HG03442 (cell line): ENCODE measurements around the gene OBP2A.

Experiments used
- ATAC-seq: cut with Tn5 transposase; IDR thresholded peaks from one replicate; pipeline ENCODE4 v1.9.1; 2021; ENCODE audit warnings: mild to moderate bottlenecking, moderate library complexity; ENCODE audit not compliant: unreplicated experiment

OBP2A gene

DNA sequence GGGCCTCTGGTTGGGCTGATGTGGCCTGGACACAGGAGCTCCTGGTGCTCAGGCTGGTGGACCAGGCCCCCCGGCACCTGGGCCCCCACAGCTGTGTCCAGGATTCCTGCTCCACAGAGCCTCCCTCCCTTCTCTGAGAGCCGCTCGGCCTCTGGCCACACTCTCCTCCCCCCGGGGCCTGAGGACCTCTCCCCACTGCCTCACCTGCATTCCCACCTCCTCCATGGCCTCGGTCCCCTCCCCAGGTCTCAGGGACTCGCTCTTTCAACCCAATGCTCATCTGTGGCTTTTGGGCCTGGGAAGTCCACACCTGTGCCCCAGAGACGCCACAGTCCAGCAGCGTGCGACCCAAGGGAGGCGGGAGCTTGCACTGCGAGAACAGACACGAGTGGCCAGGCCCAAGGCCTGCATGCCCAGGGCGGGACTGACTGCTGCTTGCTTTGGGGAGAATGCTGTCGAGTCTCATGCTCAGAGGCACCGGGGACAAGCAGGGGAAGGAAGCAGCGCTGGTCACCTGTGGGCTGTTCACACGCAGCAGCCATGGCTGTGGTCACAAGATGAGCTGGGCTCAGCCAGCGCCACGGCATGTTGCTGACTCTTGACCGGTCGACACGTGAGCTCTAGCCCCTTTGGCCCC lies 30.2 kb downstream of the OBP2A start:
- ATAC-seq = no peak

DNA sequence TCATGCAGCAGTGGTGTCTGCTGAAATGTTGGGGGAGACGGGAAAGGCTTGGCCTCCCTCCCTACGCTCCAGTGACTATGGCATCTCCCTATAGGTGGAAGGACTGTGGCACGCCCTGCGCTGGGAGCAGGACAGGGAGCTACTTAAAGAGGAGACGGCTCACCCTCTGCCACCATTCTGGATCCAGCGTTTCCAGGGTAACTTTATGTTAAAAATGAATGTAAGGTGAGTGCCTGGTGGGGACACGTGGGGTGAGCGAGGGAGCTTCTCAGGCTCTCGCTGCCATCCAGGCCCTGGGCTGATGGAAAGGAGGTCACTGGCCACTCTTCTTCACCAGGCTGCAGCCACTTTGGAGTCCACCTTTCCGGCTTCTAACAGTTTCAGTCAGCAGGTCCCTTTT lies 31.3 kb downstream of the OBP2A start:
- ATAC-seq = no peak

DNA sequence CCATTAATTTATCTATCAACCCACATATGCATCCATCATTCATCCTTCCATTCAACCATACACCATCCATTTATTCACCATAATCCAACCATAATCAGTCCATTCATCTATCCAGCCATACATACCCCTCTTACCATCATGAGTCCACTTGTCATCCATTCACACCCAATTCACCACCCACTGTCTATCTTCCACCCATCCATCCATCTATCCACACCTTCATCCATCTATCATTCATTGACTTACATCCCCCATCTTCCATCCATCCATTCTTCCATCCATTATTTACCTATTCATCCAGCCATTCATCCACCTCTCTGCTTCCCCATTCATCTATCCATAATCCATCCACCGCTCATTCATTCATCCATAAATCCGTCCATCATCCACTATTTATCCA lies 33.4 kb downstream of the OBP2A start:
- ATAC-seq = no peak

DNA sequence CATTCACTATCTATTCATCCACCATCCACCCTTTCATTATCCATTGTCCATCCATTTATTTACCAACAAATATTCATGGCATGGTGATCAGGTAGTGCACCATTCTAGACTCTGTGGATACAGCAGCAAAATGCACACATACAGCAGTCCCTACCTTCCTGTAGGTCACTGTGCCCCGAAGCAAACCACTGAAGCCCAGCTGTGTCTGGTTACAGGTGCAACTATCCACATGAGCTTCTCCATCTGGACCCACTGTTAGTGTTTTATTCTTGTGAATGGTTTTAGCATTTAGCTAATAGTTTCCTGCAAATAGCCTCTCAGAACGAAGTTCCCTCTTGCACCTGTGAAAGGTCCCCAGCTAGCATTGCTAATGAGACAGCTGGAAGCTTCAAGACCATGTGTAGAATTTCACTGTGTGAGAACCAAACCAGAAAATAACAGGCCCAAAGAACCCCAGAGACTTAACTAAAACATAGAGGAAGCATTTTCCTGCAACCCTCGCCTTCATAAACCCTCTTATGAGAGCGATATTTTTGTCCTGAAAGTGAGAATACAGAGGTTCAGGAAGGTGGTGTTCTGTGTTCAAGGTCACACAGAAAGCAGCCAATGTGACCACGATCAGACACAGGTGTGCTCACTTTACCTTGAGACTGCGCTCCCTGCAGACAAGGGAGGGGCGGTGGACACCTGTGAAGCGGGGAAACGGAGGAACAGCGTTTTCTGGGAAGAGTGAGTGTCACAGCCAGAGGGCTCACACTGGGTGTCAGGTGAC lies 34.1 kb downstream of the OBP2A start:
- no peak for ATAC-seq

DNA sequence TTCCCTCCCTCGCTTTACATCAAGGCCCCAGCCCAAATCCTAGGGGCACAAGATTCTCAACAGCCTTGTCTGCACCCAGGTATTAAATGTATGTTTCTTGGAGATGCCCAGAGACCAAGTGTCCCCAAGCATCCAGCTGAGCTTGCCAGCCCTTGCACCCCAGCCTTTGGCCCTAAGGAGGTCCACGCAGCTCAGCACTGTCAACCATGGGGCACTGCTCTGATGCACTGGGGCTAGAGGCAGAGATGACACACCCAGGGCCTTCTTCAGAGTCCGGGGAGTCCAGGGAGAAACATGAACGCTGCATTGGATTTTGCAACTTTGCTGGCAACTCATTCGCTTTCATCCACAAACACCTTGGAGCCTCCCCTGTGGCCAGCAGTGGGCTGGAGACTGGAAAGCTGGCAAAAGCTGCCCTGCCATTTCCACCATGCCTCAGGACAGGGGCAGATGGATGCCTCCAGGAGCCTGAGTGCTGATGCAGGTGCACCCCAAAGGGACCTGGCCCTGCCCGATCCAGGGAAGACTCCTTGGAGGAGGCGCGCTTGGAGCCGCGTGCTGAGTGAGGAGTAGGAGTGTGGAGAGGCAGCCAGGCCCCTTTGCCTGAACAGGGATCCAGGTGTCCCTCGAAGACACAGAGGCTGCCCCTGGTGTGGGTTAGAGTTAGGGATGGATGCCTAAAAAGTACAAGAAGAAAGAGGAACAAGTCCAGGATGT lies 34.9 kb downstream of the OBP2A start:
- ATAC-seq = no peak

DNA sequence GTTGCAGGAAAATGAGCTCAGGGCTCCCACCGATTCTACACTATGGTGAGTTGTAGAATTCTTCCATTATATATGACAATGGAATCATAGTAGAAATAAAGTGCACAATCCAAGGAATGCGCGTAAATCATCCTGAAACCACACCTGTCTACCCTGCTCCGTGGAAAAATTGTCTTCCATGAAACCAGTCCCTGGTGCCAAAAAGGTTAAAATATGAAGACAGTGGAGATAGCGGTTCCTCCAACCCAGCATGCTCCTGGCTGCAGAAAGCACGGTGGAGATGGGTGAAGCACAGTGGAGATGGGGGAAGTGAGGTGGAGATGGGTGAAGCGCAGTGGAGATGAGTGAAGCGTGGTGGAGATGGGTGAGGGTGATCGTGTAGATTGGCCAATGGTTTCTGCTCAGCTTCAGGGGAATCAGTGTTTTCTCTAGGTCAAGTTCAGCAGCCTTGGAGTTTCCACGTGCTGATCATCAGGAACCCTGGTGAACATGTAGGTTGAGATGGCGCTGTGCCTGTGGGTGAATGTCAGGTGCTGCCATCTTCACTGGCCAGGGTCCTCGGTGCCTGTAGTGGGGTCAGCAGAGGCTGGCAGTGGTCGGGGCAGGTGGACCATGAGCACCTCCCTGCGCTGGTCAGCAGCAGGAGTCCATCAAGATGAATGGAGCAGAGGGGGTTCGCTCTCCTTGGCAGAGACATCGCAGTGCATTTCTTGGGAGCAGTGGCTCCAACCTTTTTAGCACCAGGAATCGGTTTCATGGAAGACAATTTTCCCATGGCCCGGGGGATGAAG lies 35.9 kb downstream of the OBP2A start:
- ATAC-seq = no peak

DNA sequence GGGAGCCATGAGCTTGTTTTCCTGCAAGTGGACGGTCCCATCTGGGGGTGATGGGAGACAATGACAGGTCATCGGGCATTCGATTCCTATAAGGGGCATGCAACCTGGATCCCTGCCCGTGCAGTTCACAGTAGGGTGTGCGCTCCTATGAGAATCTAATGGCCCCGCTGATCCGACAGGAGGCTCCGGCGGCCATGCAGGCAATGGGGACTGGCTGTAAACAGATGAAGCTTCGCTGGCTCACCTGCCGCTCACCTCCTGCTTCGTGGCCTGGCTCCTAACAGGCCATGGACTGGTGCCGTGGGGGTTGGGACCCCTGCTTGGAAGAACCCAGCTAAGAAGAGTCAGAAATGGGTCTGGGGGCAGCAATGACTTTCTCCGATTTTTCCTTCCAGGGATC lies 36.6 kb downstream of the OBP2A start:
- no peak for ATAC-seq

DNA sequence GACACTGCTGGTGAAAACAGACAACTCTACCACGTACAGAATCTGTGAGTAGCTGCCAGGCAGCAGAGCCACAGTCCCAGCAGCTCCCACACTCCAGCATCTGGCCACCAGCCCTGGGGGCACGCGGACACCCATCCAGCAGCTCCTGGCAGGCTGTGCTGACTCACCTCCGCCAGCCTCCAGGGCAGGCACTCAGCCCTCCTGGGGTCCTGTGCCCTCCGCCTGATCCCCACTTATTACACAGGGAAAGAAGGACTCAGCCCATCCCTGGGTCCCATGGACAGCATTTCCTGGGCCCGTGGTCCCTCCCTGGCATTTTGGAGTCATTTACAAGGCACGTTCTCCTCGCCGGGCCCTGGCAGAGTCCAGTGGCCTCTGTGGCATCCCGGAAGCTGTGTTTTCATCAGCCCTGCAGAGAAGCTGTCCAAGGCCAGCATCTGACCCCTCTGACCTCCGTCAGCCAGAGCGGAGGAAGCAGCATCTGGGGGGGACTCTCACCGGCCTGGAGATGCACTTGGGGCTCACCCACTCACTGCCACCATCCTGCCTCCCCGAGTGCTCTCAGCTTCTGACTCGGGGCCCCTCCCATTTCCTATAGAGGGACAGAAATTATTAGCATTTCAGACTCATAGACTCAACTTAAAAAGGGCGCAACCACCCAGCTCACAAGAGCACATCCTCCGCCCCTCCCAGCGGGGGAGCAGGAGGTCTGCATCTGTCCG lies 37.2 kb downstream of the OBP2A start:
- no peak for ATAC-seq

DNA sequence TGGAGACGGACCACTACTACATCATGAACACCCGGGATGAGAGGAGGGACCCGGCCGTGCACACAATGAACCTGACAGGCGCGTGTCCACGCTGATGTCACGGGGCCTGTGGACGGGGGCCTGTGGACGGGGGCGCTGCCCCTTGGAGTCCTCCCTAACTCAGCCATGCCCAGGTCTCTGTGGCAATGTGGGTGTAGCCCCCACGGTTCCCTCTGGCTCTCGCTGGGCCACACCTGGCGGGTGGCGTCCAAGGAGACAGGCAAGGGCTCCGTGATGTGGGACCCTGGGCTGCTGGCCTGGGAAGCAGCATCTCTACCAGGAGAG lies 37.7 kb downstream of the OBP2A start:
- no peak for ATAC-seq

DNA sequence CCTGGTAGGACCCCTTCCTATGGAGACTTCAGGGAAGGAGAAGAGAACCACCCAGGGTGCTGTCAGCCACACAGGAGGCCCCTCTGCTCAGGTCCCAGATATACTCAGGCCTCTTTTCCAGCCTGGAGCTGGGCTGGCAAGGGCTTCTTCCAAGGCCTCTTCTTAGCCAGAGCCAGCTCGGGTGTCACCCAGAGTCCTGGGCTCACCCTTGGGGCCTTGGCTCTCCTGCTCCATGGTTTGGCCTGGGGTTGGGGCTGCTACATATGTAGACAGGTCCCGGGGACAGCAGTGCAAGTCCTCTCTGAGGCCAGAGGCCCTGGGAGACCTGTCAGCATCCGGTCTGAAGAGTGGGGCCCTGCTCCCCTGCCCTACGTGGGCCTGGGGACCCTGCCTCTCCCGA lies 38.4 kb downstream of the OBP2A start:
- ATAC-seq = no peak

DNA sequence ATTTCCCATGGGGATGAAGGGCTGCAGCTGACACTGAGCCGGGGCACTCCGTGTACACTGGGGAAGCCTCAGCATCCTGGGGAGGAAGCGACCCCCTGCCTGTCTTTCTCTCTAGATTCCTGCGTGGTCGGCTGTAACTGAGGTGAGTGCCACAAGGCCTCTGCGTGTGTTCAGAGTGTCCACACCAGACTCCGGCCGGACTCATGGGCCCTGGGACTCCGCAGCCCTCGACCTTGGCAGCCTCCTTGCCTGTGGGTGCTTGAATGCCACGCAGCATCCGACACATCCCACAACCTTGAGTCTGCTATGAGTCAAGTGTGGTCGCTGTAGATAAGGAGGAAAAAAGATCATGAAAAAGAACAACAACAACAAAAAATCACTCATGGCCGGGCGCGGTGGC lies 39.0 kb downstream of the OBP2A start:
- no peak for ATAC-seq

DNA sequence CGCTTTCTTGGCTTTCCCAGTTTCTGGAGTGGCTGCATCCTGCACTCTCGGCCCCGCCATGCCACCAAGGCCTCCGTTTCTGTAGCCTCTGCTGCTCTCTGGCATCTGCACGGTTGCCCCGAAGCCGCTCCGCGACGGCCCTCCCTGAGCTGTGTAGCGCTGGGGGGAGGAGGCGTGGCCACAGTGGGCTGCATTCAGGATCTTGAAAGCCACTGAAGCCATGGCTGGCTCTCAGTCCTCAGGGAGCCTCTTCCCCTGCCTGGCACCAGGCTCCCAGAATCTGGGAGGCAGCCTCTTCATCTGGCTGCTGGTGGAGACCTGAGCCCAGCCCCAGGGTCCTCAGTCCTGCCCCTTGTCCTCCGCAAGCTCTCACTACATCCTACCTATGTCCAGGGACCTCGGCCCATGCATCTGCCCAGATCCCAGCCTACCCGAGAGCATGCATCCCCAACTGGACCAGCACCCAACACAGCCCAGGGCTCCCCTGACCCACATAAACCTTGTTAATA lies 40.7 kb downstream of the OBP2A start:
- ATAC-seq = no peak

DNA sequence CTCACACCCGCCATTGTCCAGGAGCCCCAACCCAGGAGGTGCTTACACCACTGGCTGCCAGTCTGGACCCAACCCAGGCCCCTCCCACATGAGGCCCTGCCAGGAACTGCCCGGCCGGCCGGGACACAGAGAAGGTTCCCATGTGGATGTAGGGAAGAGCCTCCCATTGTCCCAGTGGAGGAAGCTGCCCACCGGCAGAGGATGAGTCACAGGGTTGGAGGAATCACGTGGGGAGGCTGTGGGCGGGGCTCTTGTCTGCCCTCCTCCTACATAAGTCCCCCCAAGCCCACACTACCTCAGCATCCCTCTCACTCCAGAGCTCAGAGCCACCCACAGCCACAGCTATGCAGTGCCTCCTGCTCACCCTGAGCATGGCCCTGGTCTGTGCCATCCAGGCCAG lies 41.7 kb downstream of the OBP2A start:
- ATAC-seq = no peak

DNA sequence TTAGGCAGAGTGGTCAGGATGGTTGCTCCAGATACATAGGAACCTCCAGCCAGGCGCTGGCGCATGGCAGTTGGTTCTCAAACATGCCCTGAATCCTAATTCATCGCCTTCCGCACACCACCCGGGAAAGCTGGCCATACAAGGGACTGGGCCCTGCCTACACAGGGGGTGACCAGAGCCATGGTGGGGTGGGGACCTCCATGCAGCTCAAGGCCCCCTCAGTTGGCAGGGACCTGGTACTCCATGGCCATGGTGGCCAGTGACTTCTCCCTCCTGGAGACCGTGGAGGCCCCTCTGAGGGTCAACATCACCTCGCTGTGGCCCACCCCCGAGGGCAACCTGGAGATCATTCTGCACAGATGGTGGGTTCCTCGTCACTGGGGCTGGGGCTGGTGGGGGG lies 42.4 kb downstream of the OBP2A start:
- ATAC-seq = no peak

DNA sequence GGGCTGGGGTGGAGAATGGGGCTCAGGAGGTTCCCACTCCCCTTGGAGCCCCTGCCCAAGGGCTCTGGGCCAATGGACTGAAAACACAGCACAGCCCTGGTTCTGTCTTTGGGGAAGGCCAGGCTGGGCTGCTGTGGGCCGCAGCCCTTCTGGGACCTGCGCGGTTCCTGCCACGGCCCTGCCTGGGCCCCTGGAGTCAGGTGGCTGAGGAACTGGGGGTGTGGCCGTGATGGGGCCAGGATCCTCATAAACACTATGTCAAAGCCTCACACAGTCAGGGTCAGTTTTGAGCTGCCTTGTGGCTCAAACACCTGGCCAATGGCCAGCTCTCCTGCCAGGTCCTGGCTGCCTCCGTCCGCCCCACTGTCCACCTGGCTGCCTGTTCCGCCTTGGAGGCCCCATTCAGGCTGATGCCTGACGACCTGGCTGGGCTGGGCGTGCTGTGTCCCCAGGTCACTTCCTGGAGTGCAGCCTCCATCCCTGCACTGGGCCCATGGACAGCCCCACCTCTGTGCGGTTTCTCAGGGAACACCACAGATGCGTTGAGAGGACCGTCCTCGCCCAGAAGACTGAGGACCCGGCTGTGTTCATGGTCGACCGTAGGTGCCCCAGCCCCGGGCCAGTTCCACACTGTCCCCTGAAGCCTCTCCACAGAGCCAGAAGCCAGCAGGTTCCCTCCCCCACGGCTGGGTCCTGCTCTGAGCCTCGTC lies 43.1 kb downstream of the OBP2A start:
- ATAC-seq = no peak

DNA sequence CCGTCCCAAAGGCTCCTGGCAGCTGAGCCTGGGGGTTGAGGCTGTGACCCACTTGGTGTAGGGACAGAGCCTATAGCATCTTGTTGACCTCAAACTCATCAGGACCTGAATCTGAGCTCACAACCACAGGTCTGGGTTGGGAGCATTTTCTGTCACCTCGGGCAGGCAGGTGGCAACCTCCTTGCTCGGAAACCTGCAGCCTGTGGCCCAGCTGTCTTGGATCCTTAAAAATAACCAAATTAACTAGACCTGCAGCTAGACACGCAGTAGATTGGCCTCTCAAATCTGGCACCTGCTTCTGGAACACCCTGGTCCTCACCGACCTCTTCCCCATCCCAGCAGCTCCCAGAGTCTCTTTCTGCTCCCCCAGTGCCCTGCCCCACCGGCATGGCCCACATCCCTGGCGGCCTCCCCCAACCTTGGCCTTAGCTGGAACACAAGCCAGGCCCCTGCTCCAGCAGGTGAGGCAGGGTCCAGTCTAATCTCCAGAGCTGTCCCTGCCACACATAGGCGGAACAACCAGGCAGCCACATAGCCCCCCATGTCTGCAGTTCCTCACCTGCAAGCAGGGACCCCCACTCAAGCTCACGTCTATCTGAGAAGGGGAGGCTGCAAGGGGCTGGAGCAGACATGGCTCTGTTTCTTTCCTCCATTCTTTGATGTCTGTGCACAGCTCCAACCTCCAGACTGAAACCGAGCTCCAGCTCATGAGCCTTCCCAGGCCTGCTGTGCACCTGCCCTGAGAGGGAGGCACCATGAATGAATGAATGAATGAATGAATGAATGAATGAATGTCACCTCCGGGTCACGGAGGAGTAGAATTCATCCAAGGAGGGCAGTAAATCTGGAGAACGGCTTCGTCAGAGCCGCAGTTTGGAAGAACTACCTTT lies 43.9 kb downstream of the OBP2A start:
- ATAC-seq = no peak

DNA sequence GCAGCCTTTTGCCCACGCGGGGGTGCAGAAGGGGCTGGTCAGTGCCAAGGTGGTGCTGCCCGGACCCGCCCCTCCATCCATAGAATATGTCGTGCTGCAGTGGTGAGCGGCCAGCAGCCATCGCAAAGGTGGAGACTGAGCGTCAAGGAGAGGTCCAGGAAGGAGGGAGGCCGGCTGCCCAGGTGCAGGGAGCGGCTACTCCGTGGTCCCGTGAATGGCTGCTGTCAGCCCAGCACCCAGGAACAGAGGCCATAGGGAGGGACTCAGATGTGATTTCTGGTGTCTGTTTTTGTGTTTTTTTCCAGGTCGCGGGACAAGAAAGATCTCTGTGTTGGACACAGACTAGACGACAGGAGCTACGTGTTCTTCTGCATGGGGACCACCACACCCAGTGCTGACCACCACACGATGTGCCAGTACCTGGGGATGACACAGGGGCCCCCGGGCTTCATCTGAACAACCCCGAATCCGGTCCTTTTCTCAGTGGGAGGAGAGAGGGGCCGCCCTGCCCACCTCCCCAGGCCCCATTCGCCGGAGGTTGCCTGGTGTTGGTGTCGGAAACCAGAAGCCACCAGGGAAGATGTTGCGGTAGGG lies 44.7 kb downstream of the OBP2A start:
- no peak for ATAC-seq

DNA sequence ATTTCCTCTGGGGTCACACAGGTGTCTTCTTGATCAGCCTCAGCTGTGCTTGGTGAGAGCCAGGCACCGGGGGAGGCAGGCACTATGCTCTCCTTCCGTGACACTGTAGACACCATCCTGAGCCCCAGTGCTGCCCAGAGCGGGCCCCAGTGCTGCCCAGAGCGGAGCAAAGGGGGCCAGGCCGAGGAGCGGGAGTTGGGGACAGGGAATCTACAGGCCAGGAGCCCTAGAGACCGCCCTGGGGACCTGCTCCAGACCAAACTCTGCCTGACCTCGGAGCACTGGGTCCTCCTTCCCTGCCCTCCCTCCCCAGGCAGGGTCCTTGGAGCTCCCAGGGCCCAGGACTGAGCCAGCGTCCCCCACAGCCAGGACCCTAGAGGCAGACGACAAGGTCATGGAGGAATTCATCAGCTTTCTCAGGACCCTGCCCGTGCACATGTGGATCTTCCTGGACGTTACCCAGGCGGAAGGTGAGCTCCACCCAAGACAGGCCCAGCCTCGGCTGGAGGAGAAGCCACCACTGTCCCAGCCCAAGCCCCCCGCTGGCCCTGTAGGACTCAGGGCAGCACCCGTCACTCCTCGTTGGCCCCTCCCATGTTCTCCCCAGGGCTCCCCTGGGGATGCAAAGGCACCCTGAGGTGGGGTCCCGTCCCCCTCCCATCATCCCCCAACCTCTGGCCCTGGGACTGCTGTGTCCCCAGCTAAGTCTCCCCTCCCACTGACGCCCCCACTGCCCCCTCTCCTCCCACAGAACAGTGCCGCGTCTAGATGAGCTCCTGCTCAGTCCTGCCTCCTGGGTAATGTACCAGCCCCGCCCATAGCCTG lies 45.8 kb downstream of the OBP2A start:
- ATAC-seq = no peak
